Measurements from ENCODE around the gene PTPN12. TPM values are rescaled to one million over a fixed set of nuclear protein-coding genes. Genes with fewer than 3 reads are reported as not detected.

PTPN12 gene
- total and polyA plus RNA-seq, 2 donors (not counting 1 experiment from before 2014, with no cell fraction given): 42.3 to 47.8 TPM

DNA sequence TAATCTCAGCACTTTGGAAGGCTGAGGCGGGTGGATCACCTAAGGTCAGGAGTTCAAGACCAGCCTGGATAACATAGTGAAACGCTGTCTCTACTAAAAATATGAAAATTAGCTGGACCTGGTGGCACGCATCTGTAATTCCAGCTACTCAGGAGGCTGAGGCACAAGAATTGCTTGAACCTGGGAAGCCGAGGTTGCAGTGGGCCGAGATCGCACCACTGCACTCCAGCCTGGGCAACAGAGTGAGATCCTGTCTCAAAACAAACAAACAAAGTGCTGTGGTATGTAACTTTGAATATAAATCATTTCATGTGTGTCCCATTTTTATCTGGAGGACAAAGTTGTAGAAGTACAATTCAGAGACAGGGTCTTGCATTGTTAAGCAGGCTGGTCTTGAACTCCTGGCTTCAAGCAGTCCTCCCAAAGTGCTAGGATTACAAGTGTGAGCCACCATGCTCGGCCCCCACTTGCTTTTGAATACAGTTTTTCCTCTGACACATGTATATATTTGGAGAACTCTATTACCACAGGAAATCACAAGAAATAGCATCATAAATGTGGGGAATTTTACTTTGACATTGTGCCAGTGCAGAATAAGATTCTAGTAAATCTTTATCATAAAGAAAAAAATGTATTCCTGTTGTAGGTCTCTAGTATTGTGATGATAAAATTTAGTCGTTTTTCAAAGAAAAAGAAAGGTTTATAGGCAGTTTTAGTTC, 32.6 kb downstream of the PTPN12 start:
- H3K9ac ChIP-seq (ENCODE audit: insufficient read depth, low read length): no peak overlapping the region
- peak in 1 of 2 donors; percentile 32 for DNase-seq (ENCODE audit: low read depth in 2 of 2)
- no peaks in the 10 kb centered on the region for H3K9me3 ChIP-seq (ENCODE audit: control insufficient read depth, insufficient read depth, low read depth, low read length)
- H3K4me2 ChIP-seq (ENCODE audit: extremely low read depth, insufficient read depth, low read length): no peak overlapping the region
- peaks cover 84% of the 10 kb centered on the region for H3K79me2 ChIP-seq (ENCODE audit: control insufficient read depth, insufficient read depth, low read length)
- H3K4me3 ChIP-seq (replicated peaks in 1 of 4; ENCODE audit: control extremely low read depth in 1 of 4, insufficient read depth in 1 of 4, low read depth in 3 of 4, low read length in 4 of 4): no peak overlapping the region
- no peak overlapping the region for H2AFZ ChIP-seq (ENCODE audit: low read length)
- no peaks in the 10 kb centered on the region for H3K27me3 ChIP-seq (ENCODE audit: control insufficient read depth, insufficient read depth, low read length)
- H3K27ac ChIP-seq (ENCODE audit: insufficient read depth, low read length): no peak overlapping the region
- H4K20me1 ChIP-seq (ENCODE audit: control insufficient read depth, extremely low read depth, insufficient read depth, low read length): no peaks in the 10 kb centered on the region
- no peaks in the 10 kb centered on the region for H3K36me3 ChIP-seq (ENCODE audit: control insufficient read depth, insufficient read depth, low read length)
- H3K4me1 ChIP-seq (ENCODE audit: control insufficient read depth, extremely low read depth, insufficient read depth, low read length): peaks cover 15% of the 10 kb centered on the region
- no peak for TF ChIP-seq EZH2 (IDR thresholded peaks at IDR 0.05; ENCODE audit: low read length, missing control alignments)

DNA sequence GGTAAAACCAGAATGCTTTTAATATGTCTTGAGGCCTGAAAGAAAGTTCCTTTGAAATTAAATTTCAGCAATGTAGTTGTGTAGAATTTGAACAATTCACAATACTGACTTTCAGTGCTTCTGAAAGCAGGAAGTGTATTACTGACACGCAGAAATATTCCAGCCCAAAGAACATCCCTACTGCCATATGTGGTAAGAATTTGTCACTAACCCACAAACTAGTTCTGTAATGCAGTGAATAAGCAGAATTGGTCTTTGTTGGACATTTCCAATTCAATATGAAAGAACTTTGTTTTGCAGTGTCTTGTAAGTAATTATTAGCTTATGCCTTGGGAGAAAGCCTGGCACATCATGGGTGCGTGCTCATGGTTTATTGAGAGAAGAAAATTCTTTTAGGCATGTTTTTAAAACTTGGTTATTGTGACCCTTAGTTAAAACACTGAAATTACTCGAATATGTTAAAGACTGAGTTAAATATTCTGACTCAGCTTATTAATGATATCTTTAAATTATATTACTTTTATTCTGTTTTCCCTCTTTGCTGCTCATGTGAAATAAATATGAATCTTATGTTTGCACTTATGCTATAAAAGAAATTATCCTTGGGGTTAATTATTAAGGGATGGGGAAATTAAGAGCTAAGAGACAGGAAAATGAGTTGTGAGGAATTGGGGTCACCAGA, 33.4 kb downstream of the PTPN12 start:
- DNase-seq (ENCODE audit: low read depth in 2 of 2): peak; percentile 63 to 87
- Histone ChIP-seq H3K27me3 (ENCODE audit: control insufficient read depth, insufficient read depth, low read length) (no peaks in the 10 kb centered on the region), H3K36me3 (ENCODE audit: control insufficient read depth, insufficient read depth, low read length) (no peaks in the 10 kb centered on the region), H3K4me3 (replicated peaks in 1 of 4; ENCODE audit: control extremely low read depth in 1 of 4, insufficient read depth in 1 of 4, low read depth in 3 of 4, low read length in 4 of 4) (no peak overlapping the region), H3K4me2 (ENCODE audit: extremely low read depth, insufficient read depth, low read length) (peak overlapping the region; percentile 56), H3K4me1 (ENCODE audit: control insufficient read depth, extremely low read depth, insufficient read depth, low read length) (peaks cover 13% of the 10 kb centered on the region), H3K79me2 (ENCODE audit: control insufficient read depth, insufficient read depth, low read length) (peaks cover 80% of the 10 kb centered on the region), H4K20me1 (ENCODE audit: control insufficient read depth, extremely low read depth, insufficient read depth, low read length) (no peaks in the 10 kb centered on the region), H3K9ac (ENCODE audit: insufficient read depth, low read length) (no peak overlapping the region), H3K9me3 (ENCODE audit: control insufficient read depth, insufficient read depth, low read depth, low read length) (no peaks in the 10 kb centered on the region), H3K27ac (ENCODE audit: insufficient read depth, low read length) (peak overlapping the region; percentile 37), H2AFZ (ENCODE audit: low read length) (no peak overlapping the region)
- TF ChIP-seq EZH2 (IDR thresholded peaks at IDR 0.05; ENCODE audit: low read length, missing control alignments): no peak
- TF ChIP-seq, protein P1, sequence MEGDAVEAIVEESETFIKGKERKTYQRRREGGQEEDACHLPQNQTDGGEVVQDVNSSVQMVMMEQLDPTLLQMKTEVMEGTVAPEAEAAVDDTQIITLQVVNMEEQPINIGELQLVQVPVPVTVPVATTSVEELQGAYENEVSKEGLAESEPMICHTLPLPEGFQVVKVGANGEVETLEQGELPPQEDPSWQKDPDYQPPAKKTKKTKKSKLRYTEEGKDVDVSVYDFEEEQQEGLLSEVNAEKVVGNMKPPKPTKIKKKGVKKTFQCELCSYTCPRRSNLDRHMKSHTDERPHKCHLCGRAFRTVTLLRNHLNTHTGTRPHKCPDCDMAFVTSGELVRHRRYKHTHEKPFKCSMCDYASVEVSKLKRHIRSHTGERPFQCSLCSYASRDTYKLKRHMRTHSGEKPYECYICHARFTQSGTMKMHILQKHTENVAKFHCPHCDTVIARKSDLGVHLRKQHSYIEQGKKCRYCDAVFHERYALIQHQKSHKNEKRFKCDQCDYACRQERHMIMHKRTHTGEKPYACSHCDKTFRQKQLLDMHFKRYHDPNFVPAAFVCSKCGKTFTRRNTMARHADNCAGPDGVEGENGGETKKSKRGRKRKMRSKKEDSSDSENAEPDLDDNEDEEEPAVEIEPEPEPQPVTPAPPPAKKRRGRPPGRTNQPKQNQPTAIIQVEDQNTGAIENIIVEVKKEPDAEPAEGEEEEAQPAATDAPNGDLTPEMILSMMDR (conservative IDR thresholded peaks at IDR 0.05 in 1 of 2, IDR thresholded peaks at IDR 0.05 in 1 of 2; ENCODE audit: low read depth in 1 of 2, low read length in 2 of 2): peak in 1 of 2 donors; percentile 5

DNA sequence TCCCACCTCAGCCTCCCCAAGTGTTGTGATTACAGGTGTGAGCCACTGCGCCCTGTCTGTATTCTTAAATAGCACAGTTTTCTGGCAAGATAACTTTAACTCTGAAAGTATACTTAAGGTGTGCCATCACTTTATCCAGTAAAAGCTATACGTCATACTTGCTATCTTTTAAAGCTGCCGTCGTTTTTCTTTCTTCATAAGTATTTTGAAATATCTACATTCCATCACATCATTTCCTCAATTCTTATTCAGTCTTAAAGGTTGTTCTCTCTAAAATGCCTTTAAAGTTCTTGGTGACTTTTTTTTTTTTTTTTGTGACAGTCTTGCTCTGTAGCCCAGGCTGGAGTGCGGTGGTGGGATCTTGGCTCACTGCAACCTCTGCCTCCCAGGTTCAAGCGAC, 34.7 kb downstream of the PTPN12 start:
- H3K79me2 ChIP-seq (ENCODE audit: control insufficient read depth, insufficient read depth, low read length): peaks cover 79% of the 10 kb centered on the region
- H3K9me3 ChIP-seq (ENCODE audit: control insufficient read depth, insufficient read depth, low read depth, low read length): no peaks in the 10 kb centered on the region
- H3K9ac ChIP-seq (ENCODE audit: insufficient read depth, low read length): no peak overlapping the region
- H4K20me1 ChIP-seq (ENCODE audit: control insufficient read depth, extremely low read depth, insufficient read depth, low read length): no peaks in the 10 kb centered on the region
- DNase-seq (ENCODE audit: low read depth in 2 of 2): no peak
- H3K27me3 ChIP-seq (ENCODE audit: control insufficient read depth, insufficient read depth, low read length): no peaks in the 10 kb centered on the region
- H3K27ac ChIP-seq (ENCODE audit: insufficient read depth, low read length): no peak overlapping the region
- peaks cover 2% of the 10 kb centered on the region for H3K36me3 ChIP-seq (ENCODE audit: control insufficient read depth, insufficient read depth, low read length)
- TF ChIP-seq EZH2 (IDR thresholded peaks at IDR 0.05; ENCODE audit: low read length, missing control alignments): no peak
- TF ChIP-seq, protein P1 (conservative IDR thresholded peaks at IDR 0.05 in 1 of 2, IDR thresholded peaks at IDR 0.05 in 1 of 2; ENCODE audit: low read depth in 1 of 2, low read length in 2 of 2): no peak
- no peak overlapping the region for H3K4me3 ChIP-seq (replicated peaks in 1 of 4; ENCODE audit: control extremely low read depth in 1 of 4, insufficient read depth in 1 of 4, low read depth in 3 of 4, low read length in 4 of 4)
- no peak overlapping the region for H2AFZ ChIP-seq (ENCODE audit: low read length)
- H3K4me2 ChIP-seq (ENCODE audit: extremely low read depth, insufficient read depth, low read length): no peak overlapping the region
- peaks cover 10% of the 10 kb centered on the region for H3K4me1 ChIP-seq (ENCODE audit: control insufficient read depth, extremely low read depth, insufficient read depth, low read length)
